Kidney (tissue), 14 donors: Measurements from ENCODE around the gene PLCB1. TPM values are rescaled to one million over a fixed set of nuclear protein-coding genes. Genes with fewer than 3 reads are reported as not detected.

ENCODE experiments used
- DNase-seq, 5 donors: peaks; one replicate each; pipeline ENCODE4 v3.0.0-alpha.2; 2013 to 2020
- FAIRE-seq: peaks from 2 replicates; lab custom pipeline; 2012; peaks lifted over from hg19 to GRCh38; lab: Jason Lieb, UNC
- H3K27ac ChIP-seq, 2 donors: one replicate each; pipeline ENCODE4 v1.7.0; 2013; ENCODE audit warnings: low read depth in 2 of 2, low read length in 2 of 2, inconsistent platforms in 1 of 2
- H3K27me3 ChIP-seq: one replicate; pipeline ENCODE4 v1.7.1; 2013; ENCODE audit warnings: low read length, inconsistent platforms; ENCODE audit not compliant: control insufficient read depth, insufficient read depth
- H3K36me3 ChIP-seq, 3 donors: one replicate each; pipeline versions ENCODE4 v1.7.0 to v1.7.1; 2013; ENCODE audit warnings: low read length in 3 of 3, control low read depth in 1 of 3, inconsistent platforms in 1 of 3; ENCODE audit not compliant: insufficient read depth in 3 of 3, control insufficient read depth in 2 of 3
- H3K4me1 ChIP-seq, 3 donors: one replicate each; pipeline versions ENCODE4 v1.7.0 to v1.7.1; 2013; ENCODE audit warnings: low read length in 3 of 3, inconsistent platforms in 1 of 3, low read depth in 1 of 3; ENCODE audit not compliant: control insufficient read depth in 2 of 3, insufficient read depth in 2 of 3
- H3K4me3 ChIP-seq, 3 donors: one replicate each; pipeline versions ENCODE4 v1.7.0 to v1.8.1; 2013; ENCODE audit warnings: low read length in 3 of 3, control low read depth in 1 of 3, inconsistent platforms in 1 of 3
- H3K9ac ChIP-seq, 3 donors: one replicate each; pipeline versions ENCODE4 v1.7.0 to v1.7.1; 2013; ENCODE audit warnings: low read length in 3 of 3, control low read depth in 1 of 3, inconsistent platforms in 1 of 3
- H3K9me3 ChIP-seq, 3 donors: one replicate each; pipeline versions ENCODE4 v1.7.0 to v1.7.1; 2013; ENCODE audit warnings: low read length in 3 of 3, control low read depth in 1 of 3, inconsistent platforms in 1 of 3; ENCODE audit not compliant: control insufficient read depth in 2 of 3, insufficient read depth in 1 of 3
- CTCF ChIP-seq: IDR thresholded peaks from 3 replicates; pipeline ENCODE4 v1.5.1; 2012; ENCODE audit warnings: mild to moderate bottlenecking, moderate library complexity, borderline replicate concordance; ENCODE audit not compliant: insufficient read depth; ENCODE audit errors: extremely low read depth
- intact Hi-C: fragments of 100-400 bp; cut with DNase I; formaldehyde crosslinking; loops from one replicate; pipeline ENCODE4 v1.11.1; 2022
- polyA plus RNA-seq: library from polyadenylated mRNA; stranded (reverse); fragments of 350-450 nt; fragmentation: Illumina TruSeq; extraction: RNeasy Lipid Tissue Mini Kit (QIAGEN cat#74804); gene quantifications from one replicate; pipeline ENCODE4 v1.2.3, GENCODE V29; 2014; ENCODE audit warnings: low read depth, low replicate concordance; ENCODE audit not compliant: insufficient read depth
- total RNA-seq: library from RNA; stranded (reverse); fragmentation: NEBNext Ultra II Directional; extraction: Animal tissue kit (Norgen Biotek cat#: 25700); gene quantifications from one replicate; pipeline ENCODE4 v1.2.1, GENCODE V29; 2021
- donor health status: control.
- donor health status: control.
- donor health status: control.
- donor health status: control.
- donor health status: control.
- donor health status: DM: yes; HTN: yes; CAD: no.
- donor health status: Normal renal cell carcinoma (clear cell type).

PLCB1 gene
- total and polyA plus RNA-seq, 2 donors from 2014 or later: 9.4 to 107 TPM

- Histone ChIP-seq H3K9ac (peak overlapping the region in 2 of 3 donors; percentile 29 to 54), H3K4me1 (no peaks in the 10 kb centered on the region), H3K9me3 (no peaks in the 10 kb centered on the region), H3K27ac (no peak overlapping the region), H3K4me3 (peak overlapping the region; percentile 39 to 71 (median 60)), H3K27me3 (no peaks in the 10 kb centered on the region), H3K36me3 (no peaks in the 10 kb centered on the region)
- intact Hi-C loops: loop anchor here (10.0 kb wide), 1 partner anchor 251 kb away; no protein-coding TSS in a partner anchor
- peak in 2 of 5 donors; percentile 51 to 71 for DNase-seq
- FAIRE-seq: no peak
- no peak for TF ChIP-seq CTCF
These were observed 1.3 kb downstream of the PLCB1 start for GRCh38 chr20:8133310-8133768.

DNA sequence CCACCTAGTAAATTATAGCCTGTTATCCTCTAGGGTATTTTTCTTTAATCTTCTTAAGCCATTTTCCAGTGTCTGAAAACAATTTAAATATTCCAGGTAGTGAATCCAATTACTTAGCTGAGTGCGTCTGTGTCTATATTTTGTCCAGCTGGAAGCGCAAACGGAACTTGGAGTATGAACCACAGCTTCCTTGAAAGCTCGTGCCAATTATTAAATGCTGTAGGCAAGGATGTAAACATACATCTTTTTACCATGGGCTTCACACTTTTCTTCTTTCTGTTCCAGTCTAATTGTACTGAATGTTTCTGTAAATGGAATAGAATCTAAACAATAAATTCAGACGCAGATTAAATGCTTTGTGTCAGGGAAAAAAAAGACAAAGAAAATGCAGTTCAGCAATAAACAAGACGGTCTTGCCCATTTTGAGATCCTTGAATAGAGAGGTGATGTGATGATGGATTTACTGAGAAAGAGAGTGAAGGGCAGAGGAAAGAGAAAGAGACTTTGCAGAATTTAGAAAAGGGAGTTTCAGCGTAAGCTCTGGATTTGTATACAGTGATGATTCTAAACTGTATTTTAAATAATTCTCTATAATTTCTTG, 1.9 kb downstream of the PLCB1 start:
- no peaks in the 10 kb centered on the region for H3K4me1 ChIP-seq
- H3K9me3 ChIP-seq: no peaks in the 10 kb centered on the region
- FAIRE-seq (no peak), DNase-seq (peak in 1 of 5 donors; percentile 25)
- TF ChIP-seq CTCF: no peak
- peak overlapping the region; percentile 39 to 71 (median 60) for H3K4me3 ChIP-seq
- intact Hi-C loops: loop anchor here (10.0 kb wide), 1 partner anchor 251 kb away; no protein-coding TSS in a partner anchor
- H3K27ac ChIP-seq: no peak overlapping the region
- H3K27me3 ChIP-seq: no peaks in the 10 kb centered on the region
- H3K9ac ChIP-seq: peak overlapping the region in 2 of 3 donors; percentile 29 to 54
- H3K36me3 ChIP-seq: no peaks in the 10 kb centered on the region

GRCh38 chr20:8139899-8140298, 7.8 kb downstream of the PLCB1 start:
- Histone ChIP-seq H3K9me3 (no peaks in the 10 kb centered on the region), H3K27me3 (no peaks in the 10 kb centered on the region), H3K4me1 (no peaks in the 10 kb centered on the region), H3K27ac (no peak overlapping the region), H3K9ac (no peak overlapping the region), H3K4me3 (no peak overlapping the region), H3K36me3 (no peaks in the 10 kb centered on the region)
- TF ChIP-seq CTCF: no peak
- FAIRE-seq: no peak
- intact Hi-C loops: loop anchor here (10.0 kb wide), 1 partner anchor 245 kb away; no protein-coding TSS in a partner anchor
- DNase-seq: no peak
